ENCODE results near the gene NHSL1.

Gene NHSL1

GRCh38 chr6:138535728-138536455 is 36.6 kb upstream of the NHSL1 start:
- DNase-seq, result no peak
- peaks cover 16% of the 10 kb centered on the region for H3K36me3 Mint-ChIP-seq (ENCODE audit: low read depth)
- no peak overlapping the region for H3K4me3 Mint-ChIP-seq
- peaks cover 17% of the 10 kb centered on the region for H3K4me1 Mint-ChIP-seq
- no peak overlapping the region for H3K27ac Mint-ChIP-seq
- TF ChIP-seq CTCF (IDR thresholded peaks at IDR 0.05), result no peak
- no peaks in the 10 kb centered on the region for H3K9me3 Mint-ChIP-seq
- peaks cover 3% of the 10 kb centered on the region for H3K27me3 Mint-ChIP-seq (ENCODE audit: low read depth, poor library complexity)

DNA sequence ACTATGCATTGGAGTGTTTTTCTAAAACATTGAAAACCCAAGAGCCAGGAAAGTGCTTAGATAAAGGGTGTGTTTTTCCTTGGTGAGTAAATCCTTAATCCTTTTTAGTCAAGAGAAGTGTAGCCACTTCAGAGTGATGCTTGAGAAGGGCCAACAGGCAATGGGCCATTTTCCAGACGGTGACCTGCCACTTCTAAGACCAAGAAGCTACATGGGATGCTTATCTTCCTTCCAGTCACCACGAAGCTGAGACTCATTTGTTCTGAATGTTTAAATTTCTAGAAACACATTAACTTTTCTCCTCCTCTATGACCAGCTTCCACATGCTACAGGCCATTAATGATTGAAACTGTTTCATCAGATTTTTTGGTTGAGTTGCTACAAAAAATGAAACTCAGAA is 34.4 kb upstream of the NHSL1 start:
- H3K27ac Mint-ChIP-seq, result no peak overlapping the region
- TF ChIP-seq CTCF (IDR thresholded peaks at IDR 0.05), result no peak
- peaks cover 26% of the 10 kb centered on the region for H3K4me1 Mint-ChIP-seq
- peaks cover 3% of the 10 kb centered on the region for H3K27me3 Mint-ChIP-seq (ENCODE audit: low read depth, poor library complexity)
- DNase-seq, result no peak
- peaks cover 6% of the 10 kb centered on the region for H3K9me3 Mint-ChIP-seq
- peaks cover 24% of the 10 kb centered on the region for H3K36me3 Mint-ChIP-seq (ENCODE audit: low read depth)
- no peak overlapping the region for H3K4me3 Mint-ChIP-seq

DNA sequence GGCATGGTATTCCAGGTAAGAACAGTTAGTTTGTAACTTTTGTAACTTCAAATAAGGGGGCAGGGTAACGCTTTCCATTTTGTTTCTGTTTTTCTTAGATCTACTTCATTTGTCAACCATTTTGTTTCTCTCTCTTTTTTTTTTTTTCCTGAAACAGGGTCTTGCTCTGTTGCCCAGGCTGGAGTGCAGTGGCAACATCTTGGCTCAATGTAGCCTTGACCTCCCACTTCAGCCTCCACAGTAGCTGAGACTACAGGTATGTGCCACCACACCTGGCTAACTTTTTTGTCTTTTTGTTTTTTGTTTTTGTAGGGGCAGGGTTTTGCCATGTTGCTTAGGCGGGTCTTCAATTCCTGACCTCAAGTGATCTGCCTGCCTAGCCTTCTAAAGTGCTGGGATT is 32.1 kb upstream of the NHSL1 start:
- H3K9me3 Mint-ChIP-seq, result peaks cover 6% of the 10 kb centered on the region
- H3K36me3 Mint-ChIP-seq (ENCODE audit: low read depth), result peaks cover 24% of the 10 kb centered on the region
- peaks cover 40% of the 10 kb centered on the region for H3K4me1 Mint-ChIP-seq

GRCh38 chr6:138529478-138529877 is 30.2 kb upstream of the NHSL1 start:
- Mint-ChIP-seq H3K9me3 (peaks cover 6% of the 10 kb centered on the region), H3K27me3 (ENCODE audit: low read depth, poor library complexity) (no peaks in the 10 kb centered on the region), H3K4me1 (peaks cover 43% of the 10 kb centered on the region), H3K36me3 (ENCODE audit: low read depth) (peaks cover 23% of the 10 kb centered on the region), H3K4me3 (no peak overlapping the region), H3K27ac (peak overlapping the region; percentile 69)
- DNase-seq, result no peak
- no peak for TF ChIP-seq CTCF (IDR thresholded peaks at IDR 0.05)

More for the DNA sequence above, 32.1 kb upstream of the NHSL1 start:
- no peak for DNase-seq
- H3K4me3 Mint-ChIP-seq, result no peak overlapping the region
- no peak for TF ChIP-seq CTCF (IDR thresholded peaks at IDR 0.05)
- H3K27me3 Mint-ChIP-seq (ENCODE audit: low read depth, poor library complexity), result peaks cover 3% of the 10 kb centered on the region
- no peak overlapping the region for H3K27ac Mint-ChIP-seq

DNA sequence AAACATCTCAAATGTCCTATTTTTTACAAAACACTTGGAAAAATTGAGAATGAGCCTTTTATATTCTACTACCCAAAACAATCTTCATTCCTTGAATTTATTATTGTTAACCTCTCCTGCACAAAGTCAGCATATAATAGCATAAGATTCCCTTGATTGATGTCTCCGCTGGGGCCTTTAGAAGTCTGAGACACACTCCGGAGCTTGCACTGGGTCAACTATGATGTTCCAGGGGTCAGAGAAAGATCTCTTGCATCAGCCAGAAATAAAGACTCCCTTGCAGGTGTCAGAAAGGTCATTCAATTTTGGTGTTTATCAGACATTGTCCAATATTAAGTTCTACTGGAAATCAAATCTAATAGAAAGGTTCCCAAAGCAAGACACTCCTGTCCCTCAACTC is 29.7 kb upstream of the NHSL1 start:
- no peak for DNase-seq
- H3K9me3 Mint-ChIP-seq, result peaks cover 6% of the 10 kb centered on the region
- peaks cover 43% of the 10 kb centered on the region for H3K4me1 Mint-ChIP-seq
- H3K27ac Mint-ChIP-seq, result peak overlapping the region; percentile 69
- H3K4me3 Mint-ChIP-seq, result peak overlapping the region; percentile 3
- H3K36me3 Mint-ChIP-seq (ENCODE audit: low read depth), result peaks cover 20% of the 10 kb centered on the region
- no peaks in the 10 kb centered on the region for H3K27me3 Mint-ChIP-seq (ENCODE audit: low read depth, poor library complexity)
- no peak for TF ChIP-seq CTCF (IDR thresholded peaks at IDR 0.05)

- Mint-ChIP-seq H3K4me3 (peak overlapping the region; percentile 8), H3K9me3 (peaks cover 6% of the 10 kb centered on the region), H3K36me3 (ENCODE audit: low read depth) (peaks cover 20% of the 10 kb centered on the region), H3K27ac (no peak overlapping the region), H3K27me3 (ENCODE audit: low read depth, poor library complexity) (no peaks in the 10 kb centered on the region), H3K4me1 (peaks cover 43% of the 10 kb centered on the region)
- no peak for DNase-seq
- no peak for TF ChIP-seq CTCF (IDR thresholded peaks at IDR 0.05)
Observed at GRCh38 chr6:138528137-138528536, 28.8 kb upstream of the NHSL1 start.

All from nephron progenitor cell (in vitro differentiated cells).